Stimulated activated CD4-positive, alpha-beta T cell treated with anti-CD3 and anti-CD28 coated beads, Interleukin-15, amount 100 ng/mL, for 24 hours (primary cell): Measurements from ENCODE around the gene MAP3K2.

Experiments
- DNase-seq: peaks from one replicate; pipeline ENCODE4 v3.0.0-alpha.2; 2020

Gene MAP3K2

GRCh38 chr2:127347734-127348392, 39.9 kb downstream of the MAP3K2 start:
- no peak for DNase-seq

- no peak for DNase-seq
Measured at GRCh38 chr2:127347015-127347414, 40.8 kb downstream of the MAP3K2 start.

- no peak for DNase-seq
Measured at GRCh38 chr2:127343277-127343676, 44.5 kb downstream of the MAP3K2 start.

- DNase-seq, result no peak
Measured at GRCh38 chr2:127342101-127342500, 45.7 kb downstream of the MAP3K2 start.

- no peak for DNase-seq
Measured at GRCh38 chr2:127332335-127332734, 55.4 kb downstream of the MAP3K2 start.

- no peak for DNase-seq
Measured at GRCh38 chr2:127330753-127331152, 57.0 kb downstream of the MAP3K2 start.

GRCh38 chr2:127326289-127326945, 61.4 kb downstream of the MAP3K2 start:
- no peak for DNase-seq

- no peak for DNase-seq
Measured at GRCh38 chr2:127324635-127325034, 63.1 kb downstream of the MAP3K2 start.

- DNase-seq, result no peak
Measured at GRCh38 chr2:127321303-127321702, 66.5 kb downstream of the MAP3K2 start.

- DNase-seq, result no peak
Measured at GRCh38 chr2:127320586-127321275, 67.0 kb downstream of the MAP3K2 start.

GRCh38 chr2:127320067-127320466, 67.7 kb downstream of the MAP3K2 start:
- DNase-seq, result no peak

- DNase-seq, result no peak
Measured at GRCh38 chr2:127314193-127314988, 73.4 kb downstream of the MAP3K2 start.

- DNase-seq, result no peak
Measured at GRCh38 chr2:127313406-127313805, 74.4 kb downstream of the MAP3K2 start.

- DNase-seq, result no peak
Measured at GRCh38 chr2:127310980-127311379, 76.8 kb downstream of the MAP3K2 start.

GRCh38 chr2:127309468-127309867, 78.3 kb downstream of the MAP3K2 start:
- no peak for DNase-seq

- DNase-seq, result no peak
Measured at GRCh38 chr2:127308586-127309138, 79.1 kb downstream of the MAP3K2 start.

- no peak for DNase-seq
Measured at GRCh38 chr2:127305990-127306585, 81.7 kb downstream of the MAP3K2 start.

- DNase-seq, result no peak
Measured at GRCh38 chr2:127302168-127302567, 85.6 kb downstream of the MAP3K2 start.

- peak; percentile 93 for DNase-seq
Measured at GRCh38 chr2:127293748-127294562, 93.8 kb downstream of the MAP3K2 start, which contains the start of gene ERCC3. TSS of gene ERCC3 (minus strand) at chr2:127294144. CDS start at chr2:127294081, 63 bp downstream.

- peak; percentile 28 for DNase-seq
Measured at GRCh38 chr2:127293386-127293747, 94.4 kb downstream of the MAP3K2 start.

GRCh38 chr2:127288274-127288673, 99.5 kb downstream of the MAP3K2 start:
- DNase-seq, result no peak

GRCh38 chr2:127283275-127283674, 104.5 kb downstream of the MAP3K2 start:
- no peak for DNase-seq
